ENCODE data around the gene ATR. TPM values are rescaled to one million over a fixed set of nuclear protein-coding genes. Genes with fewer than 3 reads are reported as not detected.
"Not testable (repeated sequence)": the region's sequence is repeated elsewhere in the genome, so short reads cannot be mapped to it uniquely, and the experiment has no call there.

ATR gene
- total RNA-seq, 4 donors from 2014 or later: 15.0 to 36.0 (median 15.9) TPM

GRCh38 chr3:142444343-142444742 lies 134.2 kb downstream of the ATR start:
- DNase-seq (ENCODE audit: low spot score in 2 of 2): no peak
- 92% methylated on average over 11 of the region's 11 CpGs for WGBS
- no peaks in the 10 kb centered on the region for H3K9me3 ChIP-seq
- TF ChIP-seq POLR2A (IDR thresholded peaks at IDR 0.05) (no peak), EP300 (IDR thresholded peaks at IDR 0.05) (no peak), CTCF (IDR thresholded peaks at IDR 0.05) (no peak), POLR2AphosphoS5 (IDR thresholded peaks at IDR 0.05) (no peak)
- no peaks in the 10 kb centered on the region for H3K27me3 ChIP-seq
- no peak overlapping the region for H3K27ac ChIP-seq
- no peaks in the 10 kb centered on the region for H3K36me3 ChIP-seq
- H3K4me3 ChIP-seq: no peak overlapping the region
- H3K4me1 ChIP-seq: peaks cover 36% of the 10 kb centered on the region

GRCh38 chr3:142443060-142443459 lies 135.5 kb downstream of the ATR start:
- not testable (repeated sequence) for DNase-seq (ENCODE audit: low spot score in 2 of 2); H3K4me3 ChIP-seq; H3K9me3 ChIP-seq; H3K27ac ChIP-seq; H3K36me3 ChIP-seq; H3K27me3 ChIP-seq
- WGBS: 92% methylated on average over 12 of the region's 12 CpGs
- peaks cover 38% of the 10 kb centered on the region for H3K4me1 ChIP-seq

GRCh38 chr3:142439499-142440220 lies 138.9 kb downstream of the ATR start:
- not testable (repeated sequence) for DNase-seq (ENCODE audit: low spot score in 2 of 2); H3K36me3 ChIP-seq; H3K27me3 ChIP-seq; H3K27ac ChIP-seq; H3K4me3 ChIP-seq; H3K9me3 ChIP-seq
- peaks cover 22% of the 10 kb centered on the region for H3K4me1 ChIP-seq
- 65% methylated on average over 15 of the region's 15 CpGs for WGBS

GRCh38 chr3:142438096-142438495 lies 140.4 kb downstream of the ATR start:
- 96% methylated on average over 11 of the region's 11 CpGs for WGBS
- H3K36me3 ChIP-seq; H3K27me3 ChIP-seq; H3K9me3 ChIP-seq; DNase-seq (ENCODE audit: low spot score in 2 of 2); H3K4me3 ChIP-seq; H3K27ac ChIP-seq: not testable (repeated sequence)
- peaks cover 18% of the 10 kb centered on the region for H3K4me1 ChIP-seq

GRCh38 chr3:142436951-142437585 lies 141.5 kb downstream of the ATR start:
- H3K27me3 ChIP-seq: no peaks in the 10 kb centered on the region
- H3K36me3 ChIP-seq: peaks cover 13% of the 10 kb centered on the region
- no peak overlapping the region for H3K27ac ChIP-seq
- no peak for TF ChIP-seq CTCF (IDR thresholded peaks at IDR 0.05)
- no peak for TF ChIP-seq EP300 (IDR thresholded peaks at IDR 0.05)
- TF ChIP-seq POLR2A (IDR thresholded peaks at IDR 0.05): no peak
- TF ChIP-seq POLR2AphosphoS5 (IDR thresholded peaks at IDR 0.05): no peak
- no peak for DNase-seq (ENCODE audit: low spot score in 2 of 2)
- peaks cover 16% of the 10 kb centered on the region for H3K4me1 ChIP-seq
- H3K9me3 ChIP-seq: no peaks in the 10 kb centered on the region
- no peak overlapping the region for H3K4me3 ChIP-seq

- 80% methylated on average over 4 of the region's 4 CpGs for WGBS
Measured at GRCh38 chr3:142434503-142434902, 144.0 kb downstream of the ATR start.

More at GRCh38 chr3:142434503-142434902, 144.0 kb downstream of the ATR start:
- H3K36me3 ChIP-seq: peaks cover 33% of the 10 kb centered on the region
- H3K27me3 ChIP-seq: no peaks in the 10 kb centered on the region
- no peaks in the 10 kb centered on the region for H3K9me3 ChIP-seq
- no peak for DNase-seq (ENCODE audit: low spot score in 2 of 2)
- no peak overlapping the region for H3K4me3 ChIP-seq
- no peak overlapping the region for H3K27ac ChIP-seq
- no peak for TF ChIP-seq CTCF (IDR thresholded peaks at IDR 0.05)
- TF ChIP-seq POLR2AphosphoS5 (IDR thresholded peaks at IDR 0.05): no peak
- no peak for TF ChIP-seq EP300 (IDR thresholded peaks at IDR 0.05)
- no peak for TF ChIP-seq POLR2A (IDR thresholded peaks at IDR 0.05)
- peaks cover 10% of the 10 kb centered on the region for H3K4me1 ChIP-seq
